Calu3 (cell line): ENCODE results near the gene HSCB. TPM values are rescaled to one million over a fixed set of nuclear protein-coding genes. Genes with fewer than 3 reads are reported as not detected.

Experiments used
- BruUV-seq: library from RNA; stranded (reverse); fragments of 400-500 nt; replicated peaks from 2 replicates; lab custom pipeline; 2021; lab: Mats Ljungman, UMichigan
- CTCF ChIA-PET: fragments of 300-600 bp; sonication (Branson Sonifier 250); formaldehyde crosslinking; loops from one replicate; lab custom pipeline; 2022; ENCODE audit warnings: antibody characterized with exemption; lab: Charles Lee
- DNase-seq: peaks from one replicate; pipeline ENCODE4 v3.0.0; 2022
- H3K27ac Mint-ChIP-seq: one replicate; pipeline ENCODE4 v1.8.0; 2022; ENCODE audit warnings: mixed read lengths; ENCODE audit not compliant: unreplicated experiment
- H3K27me3 Mint-ChIP-seq: one replicate; pipeline ENCODE4 v1.8.0; 2022; ENCODE audit warnings: mixed read lengths; ENCODE audit not compliant: unreplicated experiment
- H3K36me3 Mint-ChIP-seq: one replicate; pipeline ENCODE4 v1.8.0; 2022; ENCODE audit warnings: mild to moderate bottlenecking, moderate library complexity, mixed read lengths; ENCODE audit not compliant: insufficient read depth, unreplicated experiment
- H3K4me1 Mint-ChIP-seq: one replicate; pipeline ENCODE4 v1.8.0; 2022; ENCODE audit warnings: mild to moderate bottlenecking, low read depth, mixed read lengths; ENCODE audit not compliant: unreplicated experiment
- H3K4me3 Mint-ChIP-seq: one replicate; pipeline ENCODE4 v1.8.0; 2022; ENCODE audit warnings: mild to moderate bottlenecking, low read depth, moderate library complexity, mixed read lengths; ENCODE audit not compliant: unreplicated experiment
- H3K9me3 Mint-ChIP-seq: one replicate; pipeline ENCODE4 v1.8.0; 2022; ENCODE audit warnings: low read depth, mixed read lengths; ENCODE audit not compliant: unreplicated experiment
- CTCF ChIP-seq: fragments of 200-600 bp; IDR thresholded peaks from one replicate; pipeline ENCODE4 v1.8.0; 2022; ENCODE audit warnings: antibody characterized with exemption; ENCODE audit not compliant: unreplicated experiment
- intact Hi-C: fragments of 100-400 bp; cut with micrococcal nuclease; formaldehyde crosslinking; loops from one replicate; pipeline ENCODE4 v1.10.0; 2022; ENCODE audit not compliant: unreplicated experiment
- total RNA-seq: library from RNA; stranded (reverse); gene quantifications from 2 replicates; pipeline ENCODE4 v1.2.3, GENCODE V29; 2022

Gene HSCB
- total RNA-seq, 1 experiment from 2014 or later, result 16.5 TPM

GRCh38 chr22:28768701-28769393, 27.0 kb downstream of the HSCB start:
- peaks cover 18% of the 10 kb centered on the region for H3K36me3 Mint-ChIP-seq
- TF ChIP-seq CTCF, result no peak
- intact Hi-C loops, result no loop called here
- H3K4me1 Mint-ChIP-seq, result peaks cover 6% of the 10 kb centered on the region
- peaks cover 2% of the 10 kb centered on the region for H3K9me3 Mint-ChIP-seq
- CTCF ChIA-PET, result no interaction called here
- DNase-seq, result no peak
- no peak overlapping the region for H3K27ac Mint-ChIP-seq
- H3K4me3 Mint-ChIP-seq, result no peak overlapping the region
- no peaks in the 10 kb centered on the region for H3K27me3 Mint-ChIP-seq
- no TSS peak for BruUV-seq

- Mint-ChIP-seq H3K36me3 (peaks cover 23% of the 10 kb centered on the region), H3K4me1 (peaks cover 13% of the 10 kb centered on the region), H3K9me3 (peaks cover 2% of the 10 kb centered on the region), H3K4me3 (no peak overlapping the region), H3K27ac (no peak overlapping the region), H3K27me3 (no peaks in the 10 kb centered on the region)
- no peak for TF ChIP-seq CTCF
- DNase-seq, result no peak
- BruUV-seq, result no TSS peak
- CTCF ChIA-PET, result no interaction called here
- intact Hi-C loops, result no loop called here
Measured at GRCh38 chr22:28769394-28770085, 27.7 kb downstream of the HSCB start.

- no TSS peak for BruUV-seq
- Mint-ChIP-seq H3K4me1 (peaks cover 23% of the 10 kb centered on the region), H3K9me3 (peaks cover 2% of the 10 kb centered on the region), H3K36me3 (peaks cover 40% of the 10 kb centered on the region), H3K27me3 (no peaks in the 10 kb centered on the region), H3K4me3 (no peak overlapping the region), H3K27ac (no peak overlapping the region)
- no peak for DNase-seq
- no peak for TF ChIP-seq CTCF
- CTCF ChIA-PET, result interaction anchor here (1.5 kb wide), 1 partner anchor 47 kb away, joined by 3 read pairs; no protein-coding TSS in a partner anchor
- intact Hi-C loops, result no loop called here
Measured at GRCh38 chr22:28771195-28771791, 29.5 kb downstream of the HSCB start.

- peak within 1 kb of the TSS; percentile 80 for H3K4me3 Mint-ChIP-seq
- H3K27ac Mint-ChIP-seq, result peak within 1 kb of the TSS; percentile 80
- no peaks in the 10 kb centered on the region for H3K27me3 Mint-ChIP-seq
- DNase-seq, result peak; percentile 92
- CTCF ChIA-PET, result interaction anchor here (0.7 to 1.5 kb wide), 3 partner anchors 17 to 45 kb away, joined by 3 read pairs; partner anchors contain the start of gene XBP1
- peaks cover 53% of the 10 kb centered on the region for H3K36me3 Mint-ChIP-seq
- peaks cover 2% of the 10 kb centered on the region for H3K9me3 Mint-ChIP-seq
- TF ChIP-seq CTCF, result peak; percentile 14
- no TSS peak for BruUV-seq
- intact Hi-C loops, result no loop called here
- peaks cover 23% of the 10 kb centered on the region for H3K4me1 Mint-ChIP-seq
Measured at GRCh38 chr22:28772633-28773460, 31.0 kb downstream of the HSCB start, which contains the start of gene CCDC117. CCDC117 (plus strand) TSS chr22:28772695; CDS start chr22:28772850, 155 bp downstream.
